ENCODE results near the gene SKAP1. TPM values are rescaled to one million over a fixed set of nuclear protein-coding genes. Genes with fewer than 3 reads are reported as not detected.

Gene SKAP1
- total RNA-seq, 1 donor from 2014 or later = not detected

- TF ChIP-seq EZH2 (IDR thresholded peaks at IDR 0.05; ENCODE audit: insufficient read depth, low read length) (no peak), CTCF (IDR thresholded peaks at IDR 0.05; ENCODE audit: insufficient read depth, low read depth, low read length) (no peak)
- no peak overlapping the region for H3K4me3 Mint-ChIP-seq (ENCODE audit: unreplicated experiment)
- Histone ChIP-seq H3K36me3 (ENCODE audit: insufficient read depth, low read length) (no peaks in the 10 kb centered on the region), H3K27me3 (ENCODE audit: insufficient read depth, low read length) (peaks cover 15% of the 10 kb centered on the region), H3K4me3 (ENCODE audit: insufficient read depth, low read depth, low read length) (no peak overlapping the region), H4K20me1 (ENCODE audit: insufficient read depth, low read length) (no peaks in the 10 kb centered on the region), H3K9me3 (ENCODE audit: insufficient read depth, low read depth, low read length) (no peaks in the 10 kb centered on the region), H3K27ac (ENCODE audit: low read depth, low read length) (no peak overlapping the region), H3K4me2 (ENCODE audit: low read length) (no peak overlapping the region), H2AFZ (ENCODE audit: low read depth, low read length) (no peak overlapping the region), H3K4me1 (ENCODE audit: insufficient read depth, low read length) (no peaks in the 10 kb centered on the region), H3K79me2 (ENCODE audit: insufficient read depth, low read length) (no peaks in the 10 kb centered on the region), H3K9ac (ENCODE audit: low read length) (no peak overlapping the region)
- no peak overlapping the region for H3K27ac Mint-ChIP-seq (ENCODE audit: unreplicated experiment)
- no peaks in the 10 kb centered on the region for H3K4me1 Mint-ChIP-seq (ENCODE audit: low read depth, unreplicated experiment)
- no peaks in the 10 kb centered on the region for H3K36me3 Mint-ChIP-seq (ENCODE audit: low read depth, unreplicated experiment)
- DNase-seq (ENCODE audit: low read depth) (no peak), FAIRE-seq (no peak)
- peaks cover 2% of the 10 kb centered on the region for H3K9me3 Mint-ChIP-seq (ENCODE audit: unreplicated experiment)
- H3K27me3 Mint-ChIP-seq (ENCODE audit: low read depth, unreplicated experiment) = peaks cover 11% of the 10 kb centered on the region
Observed at GRCh38 chr17:48406936-48407567, 23.0 kb downstream of the SKAP1 start.

- Histone ChIP-seq H3K9ac (ENCODE audit: low read length) (no peak overlapping the region), H3K27ac (ENCODE audit: low read depth, low read length) (no peak overlapping the region), H3K4me2 (ENCODE audit: low read length) (no peak overlapping the region), H3K79me2 (ENCODE audit: insufficient read depth, low read length) (no peaks in the 10 kb centered on the region), H3K27me3 (ENCODE audit: insufficient read depth, low read length) (peaks cover 30% of the 10 kb centered on the region), H2AFZ (ENCODE audit: low read depth, low read length) (no peak overlapping the region), H3K4me3 (ENCODE audit: insufficient read depth, low read depth, low read length) (no peak overlapping the region), H4K20me1 (ENCODE audit: insufficient read depth, low read length) (no peaks in the 10 kb centered on the region), H3K4me1 (ENCODE audit: insufficient read depth, low read length) (no peaks in the 10 kb centered on the region), H3K36me3 (ENCODE audit: insufficient read depth, low read length) (no peaks in the 10 kb centered on the region), H3K9me3 (ENCODE audit: insufficient read depth, low read depth, low read length) (no peaks in the 10 kb centered on the region)
- H3K4me3 Mint-ChIP-seq (ENCODE audit: unreplicated experiment) = no peak overlapping the region
- TF ChIP-seq CTCF (IDR thresholded peaks at IDR 0.05; ENCODE audit: insufficient read depth, low read depth, low read length) (no peak), EZH2 (IDR thresholded peaks at IDR 0.05; ENCODE audit: insufficient read depth, low read length) (no peak)
- H3K9me3 Mint-ChIP-seq (ENCODE audit: unreplicated experiment) = no peaks in the 10 kb centered on the region
- no peak for DNase-seq (ENCODE audit: low read depth)
- no peak overlapping the region for H3K27ac Mint-ChIP-seq (ENCODE audit: unreplicated experiment)
- no peak for FAIRE-seq
- peaks cover 16% of the 10 kb centered on the region for H3K27me3 Mint-ChIP-seq (ENCODE audit: low read depth, unreplicated experiment)
- peaks cover 3% of the 10 kb centered on the region for H3K4me1 Mint-ChIP-seq (ENCODE audit: low read depth, unreplicated experiment)
- H3K36me3 Mint-ChIP-seq (ENCODE audit: low read depth, unreplicated experiment) = no peaks in the 10 kb centered on the region
Observed at GRCh38 chr17:48394821-48395220, 35.2 kb downstream of the SKAP1 start.

DNA sequence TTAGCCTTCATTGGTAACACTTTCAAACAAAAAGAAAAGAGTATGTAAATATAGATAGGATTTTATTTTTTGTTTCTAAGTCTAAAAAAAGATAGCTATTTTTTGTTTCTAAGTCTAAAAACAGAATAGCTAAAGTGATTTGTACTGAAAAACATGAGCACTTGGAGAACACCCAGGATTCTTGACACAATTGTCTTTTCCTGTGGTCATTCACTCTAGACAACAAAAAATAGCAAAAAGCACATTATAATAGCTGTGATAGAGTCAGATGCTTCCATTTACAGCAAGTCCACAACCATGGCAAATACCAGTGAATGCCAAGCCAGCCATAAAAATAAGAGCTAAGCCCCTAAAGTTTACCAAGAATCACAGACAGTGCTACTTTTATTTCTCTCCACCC lies 36.7 kb downstream of the SKAP1 start:
- Histone ChIP-seq H3K27me3 (ENCODE audit: insufficient read depth, low read length) (peaks cover 36% of the 10 kb centered on the region), H2AFZ (ENCODE audit: low read depth, low read length) (no peak overlapping the region), H3K27ac (ENCODE audit: low read depth, low read length) (no peak overlapping the region), H3K9ac (ENCODE audit: low read length) (no peak overlapping the region), H3K4me3 (ENCODE audit: insufficient read depth, low read depth, low read length) (no peak overlapping the region), H3K79me2 (ENCODE audit: insufficient read depth, low read length) (no peaks in the 10 kb centered on the region), H3K4me2 (ENCODE audit: low read length) (no peak overlapping the region), H3K9me3 (ENCODE audit: insufficient read depth, low read depth, low read length) (no peaks in the 10 kb centered on the region), H4K20me1 (ENCODE audit: insufficient read depth, low read length) (no peaks in the 10 kb centered on the region), H3K36me3 (ENCODE audit: insufficient read depth, low read length) (no peaks in the 10 kb centered on the region), H3K4me1 (ENCODE audit: insufficient read depth, low read length) (no peaks in the 10 kb centered on the region)
- Mint-ChIP-seq H3K9me3 (ENCODE audit: unreplicated experiment) (no peaks in the 10 kb centered on the region), H3K27ac (ENCODE audit: unreplicated experiment) (no peak overlapping the region), H3K4me3 (ENCODE audit: unreplicated experiment) (no peak overlapping the region), H3K27me3 (ENCODE audit: low read depth, unreplicated experiment) (peaks cover 15% of the 10 kb centered on the region), H3K4me1 (ENCODE audit: low read depth, unreplicated experiment) (peaks cover 3% of the 10 kb centered on the region), H3K36me3 (ENCODE audit: low read depth, unreplicated experiment) (no peaks in the 10 kb centered on the region)
- no peak for DNase-seq (ENCODE audit: low read depth)
- TF ChIP-seq EZH2 (IDR thresholded peaks at IDR 0.05; ENCODE audit: insufficient read depth, low read length) = no peak
- TF ChIP-seq CTCF (IDR thresholded peaks at IDR 0.05; ENCODE audit: insufficient read depth, low read depth, low read length) = no peak
- no peak for FAIRE-seq
